GM21717 (cell line): ENCODE data around the gene MPPED1.
A peak's percentile ranks its signal among the peaks of the same experiment; 100 is the strongest.

Experiments
- ATAC-seq: cut with Tn5 transposase; IDR thresholded peaks from one replicate; pipeline ENCODE4 v1.9.1; 2021; ENCODE audit warnings: mild to moderate bottlenecking, moderate library complexity; ENCODE audit not compliant: unreplicated experiment

Gene MPPED1, protein sequence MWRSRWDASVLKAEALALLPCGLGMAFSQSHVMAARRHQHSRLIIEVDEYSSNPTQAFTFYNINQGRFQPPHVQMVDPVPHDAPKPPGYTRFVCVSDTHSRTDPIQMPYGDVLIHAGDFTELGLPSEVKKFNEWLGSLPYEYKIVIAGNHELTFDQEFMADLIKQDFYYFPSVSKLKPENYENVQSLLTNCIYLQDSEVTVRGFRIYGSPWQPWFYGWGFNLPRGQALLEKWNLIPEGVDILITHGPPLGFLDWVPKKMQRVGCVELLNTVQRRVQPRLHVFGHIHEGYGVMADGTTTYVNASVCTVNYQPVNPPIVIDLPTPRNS

DNA sequence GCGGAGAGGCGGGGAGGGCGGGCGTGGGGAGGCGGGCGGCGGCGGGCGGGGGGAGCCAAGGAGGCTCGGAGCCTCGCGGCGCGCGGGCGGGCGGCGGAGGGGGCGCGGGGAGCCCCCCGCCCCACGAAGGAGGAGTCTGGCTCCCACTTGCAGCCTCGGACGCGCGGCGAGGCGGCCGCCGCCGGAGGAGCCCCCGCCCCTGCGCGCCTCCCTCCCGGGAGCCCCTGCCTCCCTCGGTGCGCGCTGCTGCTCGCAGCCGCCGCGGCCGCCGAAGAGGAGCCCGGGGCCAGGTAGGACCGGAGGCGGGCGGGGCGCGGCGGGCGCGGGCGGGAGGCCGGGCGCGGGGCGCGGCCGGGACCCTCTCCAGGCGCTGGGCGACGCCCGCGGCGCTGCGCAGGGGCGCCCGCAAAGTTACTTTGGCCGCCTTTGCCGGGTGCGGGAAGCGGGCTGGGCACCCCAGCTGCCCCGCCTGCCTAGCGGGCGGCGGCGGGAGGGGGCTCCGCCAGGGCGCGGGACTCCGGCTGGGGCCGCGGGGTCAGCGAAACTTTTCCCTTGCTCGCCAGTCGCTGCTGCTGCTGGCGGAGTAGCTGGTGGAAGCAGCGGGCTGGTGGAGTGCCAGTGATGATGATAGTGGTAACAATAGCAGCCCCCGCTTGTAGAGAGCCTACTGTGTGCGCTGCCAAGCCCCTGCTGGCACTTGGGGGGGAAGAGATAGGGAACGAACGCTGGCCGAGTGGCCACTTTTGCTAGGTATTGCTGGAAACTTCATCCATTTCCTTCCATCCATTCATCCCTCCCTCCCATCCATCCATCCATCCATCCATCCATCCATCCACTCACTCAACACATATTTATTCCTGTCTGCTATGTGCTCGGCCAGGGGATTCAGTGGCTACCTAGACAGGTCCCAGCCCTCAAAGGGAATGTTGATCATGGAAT lies at the start of gene MPPED1:
Gene MPPED1 (plus strand): TSS at position 146 of the 939 bp plus-strand sequence. CDS start 12,972 bp downstream, outside the sequence.
- ATAC-seq = no peak

DNA sequence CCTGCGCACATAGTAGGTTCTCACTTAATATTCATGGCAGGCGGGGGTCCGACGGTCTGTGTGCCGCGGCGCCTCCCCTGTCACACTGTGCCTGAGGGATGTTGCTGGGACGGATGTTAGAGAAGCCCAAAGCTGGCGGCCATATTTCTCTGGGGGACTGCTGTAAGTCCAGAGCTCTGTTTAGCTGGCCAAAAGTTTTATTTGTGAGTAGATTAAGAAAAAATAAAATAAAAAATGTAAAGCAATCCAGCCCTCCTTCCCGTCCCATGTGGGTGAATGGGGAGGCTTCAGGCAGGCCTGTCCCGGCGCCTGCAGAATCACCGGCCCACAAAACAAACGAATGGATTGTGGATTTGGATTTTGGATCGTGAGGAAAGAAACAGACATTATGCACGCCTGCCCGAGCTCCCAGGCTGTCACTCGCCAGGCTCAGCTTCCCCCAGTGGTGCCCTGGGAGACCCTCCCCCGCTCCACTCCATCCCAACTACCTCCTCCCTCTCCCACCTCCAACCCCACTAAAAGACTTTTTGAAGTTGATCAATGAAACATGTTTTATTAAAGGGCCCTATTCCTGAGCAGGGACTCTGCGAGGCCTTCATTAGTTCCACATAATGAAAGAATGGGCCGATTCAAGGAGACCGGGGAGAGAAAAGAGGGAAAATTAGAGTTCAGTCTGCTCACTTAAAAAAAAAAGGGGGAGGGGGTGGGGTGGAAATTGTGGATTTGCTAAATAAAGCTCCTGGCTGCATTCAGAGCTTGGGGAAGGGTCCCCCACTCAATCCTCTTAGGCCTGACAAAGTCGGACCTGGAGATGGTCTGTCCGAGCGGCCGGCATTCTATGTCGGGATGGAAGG lies 48.3 kb upstream of the MPPED1 start:
- ATAC-seq = no peak

DNA sequence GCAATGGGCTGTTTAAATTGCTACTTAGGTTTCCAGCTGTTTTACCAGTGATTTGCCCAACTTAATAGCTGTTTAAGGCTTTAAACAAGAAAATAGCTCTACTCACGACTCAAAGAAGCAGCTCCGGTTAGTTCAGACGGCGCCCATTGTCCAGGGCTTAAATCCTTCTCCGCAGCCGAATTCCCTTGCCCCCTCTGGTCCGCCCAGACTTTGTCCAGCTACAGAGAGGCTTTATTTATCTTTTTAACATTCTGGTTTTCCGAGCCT lies 47.7 kb upstream of the MPPED1 start:
- no peak for ATAC-seq

DNA sequence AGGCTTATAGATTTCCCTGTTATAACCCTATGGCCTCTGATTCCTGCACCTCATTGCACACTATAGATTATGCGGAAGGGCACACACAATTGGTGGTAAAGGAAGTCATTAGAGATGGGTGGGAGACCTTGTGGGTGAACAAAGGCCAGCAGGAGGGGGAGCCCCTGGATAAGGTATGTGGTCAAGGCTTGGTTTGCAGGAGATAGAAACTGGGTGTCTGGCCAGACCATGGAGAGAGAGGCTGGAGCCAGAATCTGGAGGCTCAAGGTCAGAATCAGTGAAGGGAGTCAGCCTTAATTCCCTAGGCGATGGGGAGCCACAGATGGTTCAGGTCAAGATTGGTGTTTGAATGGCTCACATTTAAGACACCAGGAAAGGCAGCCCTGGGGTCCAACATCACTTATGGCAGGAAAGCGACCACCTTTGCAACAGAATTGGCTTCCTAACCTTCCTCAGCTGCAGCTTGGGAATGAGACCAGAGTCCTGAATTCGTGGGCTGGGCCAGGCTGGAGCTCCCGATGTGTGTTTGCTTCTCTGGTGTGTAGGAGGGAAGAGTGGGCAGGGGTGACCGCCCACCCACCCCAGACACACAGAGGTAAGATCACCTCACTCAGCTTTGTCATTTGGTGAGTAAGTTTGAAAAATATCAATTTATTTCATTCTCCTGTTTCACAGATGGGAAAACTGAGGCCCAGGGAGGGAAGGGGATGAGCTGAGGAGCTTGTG lies 45.9 kb upstream of the MPPED1 start:
- ATAC-seq = no peak

DNA sequence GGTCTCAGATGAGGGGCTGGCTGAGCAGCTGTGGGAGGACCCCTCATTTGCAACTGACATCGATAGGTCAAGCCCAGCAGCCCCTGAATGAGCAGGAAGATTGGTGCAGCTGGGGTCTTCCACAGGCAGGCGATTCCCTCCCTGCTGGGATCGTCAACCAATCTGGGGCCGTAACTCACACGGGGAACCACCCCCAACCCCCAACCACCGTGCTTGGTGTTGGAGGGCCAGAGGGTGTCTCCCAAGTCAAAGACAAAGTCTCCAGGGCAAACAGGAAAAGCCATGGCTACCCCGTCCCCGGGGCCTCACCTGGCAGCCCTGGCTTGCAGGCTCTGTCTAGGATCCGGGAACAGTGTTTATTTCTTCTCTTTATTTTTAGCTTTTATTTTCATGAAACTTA lies 41.8 kb upstream of the MPPED1 start:
- no peak for ATAC-seq

DNA sequence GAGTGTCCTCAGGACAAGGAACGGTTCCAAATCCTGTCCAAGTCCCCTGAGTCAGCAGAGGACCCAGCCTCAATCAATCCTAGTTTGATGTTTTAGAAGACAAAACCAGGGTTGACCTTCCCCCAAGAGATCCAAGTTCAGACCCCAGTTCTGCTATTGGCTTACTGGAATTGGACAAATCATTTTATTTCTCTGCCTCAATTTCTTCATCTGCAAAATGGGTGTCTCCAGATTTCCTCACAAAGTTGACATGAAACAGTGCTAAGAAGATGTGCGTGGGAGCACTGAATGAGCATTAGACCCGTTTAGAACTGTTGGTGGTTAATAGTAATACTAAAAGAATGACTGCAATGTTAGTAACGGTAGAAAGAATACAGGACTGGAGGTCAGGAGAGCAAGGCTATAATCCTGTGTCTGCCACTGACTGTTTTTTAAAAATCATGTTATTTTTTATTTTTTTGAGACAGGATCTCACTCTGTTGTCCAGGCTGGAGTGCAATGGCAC lies 35.8 kb upstream of the MPPED1 start:
- ATAC-seq = no peak

DNA sequence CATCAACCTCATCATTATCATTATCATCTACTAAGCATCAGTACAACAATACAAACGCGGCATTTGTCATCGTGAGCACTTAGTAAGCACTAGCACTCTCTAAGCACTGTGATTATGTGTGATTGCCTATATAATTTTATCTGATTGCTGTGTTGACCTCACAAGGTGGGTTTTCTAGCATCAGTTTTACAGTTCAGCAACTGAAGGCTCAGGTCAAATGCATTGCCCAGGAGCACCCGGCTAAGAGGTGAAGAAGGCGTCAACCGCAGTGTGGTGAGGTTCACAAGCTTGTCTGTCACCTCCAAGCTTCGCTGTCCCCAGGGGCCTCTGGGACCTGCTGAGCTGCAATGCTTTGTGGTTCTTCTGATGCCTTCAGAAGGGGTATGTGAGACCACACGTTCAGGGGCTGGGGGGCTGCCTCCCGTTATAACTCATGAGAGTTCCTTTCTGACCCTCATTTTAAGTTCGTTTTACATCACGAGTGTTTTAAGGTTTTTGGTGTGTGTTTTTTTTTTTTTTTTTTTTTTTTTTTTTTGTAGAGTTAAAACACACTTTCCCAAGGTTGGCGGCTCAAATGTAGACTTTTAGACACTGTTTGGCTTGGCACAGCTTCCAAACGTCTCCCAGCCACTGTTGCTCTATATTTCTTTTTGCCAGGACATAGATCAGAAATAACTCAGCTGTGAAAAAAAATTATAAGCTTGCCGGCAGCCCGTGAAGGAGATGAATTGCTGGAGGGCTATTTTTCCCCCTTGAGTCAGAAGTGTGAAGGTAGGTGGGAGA lies 34.9 kb upstream of the MPPED1 start:
- ATAC-seq = no peak

DNA sequence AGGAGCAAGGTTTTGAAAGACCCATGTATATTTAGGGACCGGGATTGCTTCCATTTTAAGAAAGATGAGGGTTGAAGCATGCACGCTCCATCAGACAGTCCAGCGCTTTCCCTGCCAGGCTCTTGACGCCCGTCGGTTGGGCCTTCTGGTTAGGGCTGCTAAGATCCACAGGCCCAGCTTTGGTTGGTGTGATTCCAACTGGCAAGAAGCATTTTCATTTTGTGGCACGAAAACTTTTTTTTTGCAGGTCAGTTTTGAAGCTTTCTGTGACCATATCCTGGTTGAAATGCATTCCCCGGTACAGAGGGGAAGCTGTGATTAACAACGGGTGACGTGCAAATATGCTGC lies 34.3 kb upstream of the MPPED1 start:
- no peak for ATAC-seq

DNA sequence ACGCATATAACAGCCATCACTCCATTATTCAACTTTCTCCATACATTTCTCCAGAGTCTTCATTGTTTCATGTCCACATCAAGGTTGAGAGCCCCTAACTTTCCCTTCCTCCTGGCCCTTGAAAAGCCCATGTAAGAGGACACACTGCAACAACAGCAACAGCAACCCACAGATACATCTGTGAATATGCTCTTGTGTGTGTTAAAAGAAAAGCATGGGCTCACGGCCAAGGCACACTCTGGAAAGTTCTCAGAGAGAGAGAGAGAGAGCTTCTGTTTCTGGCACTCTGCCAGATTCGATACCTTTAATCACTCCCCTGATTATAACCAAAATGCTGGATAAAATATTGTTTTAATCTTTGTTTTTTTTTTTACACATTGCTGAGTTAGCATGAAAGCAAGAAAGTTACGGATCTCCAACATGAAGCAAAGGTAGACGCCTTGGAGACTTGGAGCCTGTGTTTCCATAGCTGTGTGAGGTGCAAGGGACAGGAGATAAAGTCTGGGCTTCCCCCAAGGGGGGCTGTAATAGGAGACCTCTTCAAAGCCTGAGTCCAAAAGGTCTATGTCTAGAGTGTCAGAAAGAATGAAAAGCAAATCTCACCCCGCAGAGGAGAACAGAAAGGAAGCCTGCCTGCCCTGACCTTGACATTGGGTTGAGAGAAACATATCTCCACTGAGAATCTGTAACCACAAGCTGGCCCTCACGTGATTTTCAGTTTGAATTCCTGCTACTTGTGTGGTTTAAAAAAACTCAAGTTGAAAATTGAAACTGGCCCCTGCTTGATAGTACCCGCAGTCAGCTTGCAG lies 33.7 kb upstream of the MPPED1 start:
- ATAC-seq = peak; percentile 63

DNA sequence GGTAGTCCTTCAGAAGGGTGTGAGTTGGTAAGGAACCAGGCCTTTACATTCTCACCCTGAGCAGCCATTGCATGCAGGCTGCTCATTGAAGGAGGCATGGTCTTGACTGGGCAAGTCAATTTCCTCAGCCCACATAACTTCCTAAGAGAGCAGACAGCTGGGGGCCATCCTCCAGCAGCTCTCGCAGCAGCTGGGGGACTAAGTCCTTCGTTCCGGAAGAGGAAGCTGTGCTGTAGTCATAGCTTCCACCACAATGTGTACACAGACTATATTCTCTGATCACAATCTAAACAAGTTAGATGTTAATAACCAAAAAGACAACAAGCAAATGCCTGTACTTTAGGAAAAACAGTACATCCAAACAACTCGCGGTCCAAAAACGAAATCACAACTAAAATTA lies 30.1 kb upstream of the MPPED1 start:
- no peak for ATAC-seq

DNA sequence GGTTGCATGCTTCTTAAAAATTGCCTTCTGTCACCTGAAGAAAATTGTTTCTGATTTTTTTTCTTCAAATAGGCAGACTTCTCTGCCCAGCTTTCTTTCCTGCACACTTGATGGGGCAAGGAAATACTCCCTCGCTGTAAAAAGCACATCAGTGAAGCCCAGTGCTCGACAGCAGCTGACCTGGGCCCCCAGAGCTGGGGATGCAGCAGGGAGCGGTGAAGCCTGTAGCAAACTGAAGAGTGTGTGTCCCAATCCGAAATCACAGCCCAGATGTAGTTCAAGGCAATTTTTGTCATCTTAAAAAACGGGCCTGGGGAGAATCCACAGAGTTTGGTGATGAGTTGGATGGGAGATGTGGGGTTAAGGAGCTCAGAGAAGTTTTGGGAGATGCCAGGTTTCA lies 27.0 kb upstream of the MPPED1 start:
- no peak for ATAC-seq

DNA sequence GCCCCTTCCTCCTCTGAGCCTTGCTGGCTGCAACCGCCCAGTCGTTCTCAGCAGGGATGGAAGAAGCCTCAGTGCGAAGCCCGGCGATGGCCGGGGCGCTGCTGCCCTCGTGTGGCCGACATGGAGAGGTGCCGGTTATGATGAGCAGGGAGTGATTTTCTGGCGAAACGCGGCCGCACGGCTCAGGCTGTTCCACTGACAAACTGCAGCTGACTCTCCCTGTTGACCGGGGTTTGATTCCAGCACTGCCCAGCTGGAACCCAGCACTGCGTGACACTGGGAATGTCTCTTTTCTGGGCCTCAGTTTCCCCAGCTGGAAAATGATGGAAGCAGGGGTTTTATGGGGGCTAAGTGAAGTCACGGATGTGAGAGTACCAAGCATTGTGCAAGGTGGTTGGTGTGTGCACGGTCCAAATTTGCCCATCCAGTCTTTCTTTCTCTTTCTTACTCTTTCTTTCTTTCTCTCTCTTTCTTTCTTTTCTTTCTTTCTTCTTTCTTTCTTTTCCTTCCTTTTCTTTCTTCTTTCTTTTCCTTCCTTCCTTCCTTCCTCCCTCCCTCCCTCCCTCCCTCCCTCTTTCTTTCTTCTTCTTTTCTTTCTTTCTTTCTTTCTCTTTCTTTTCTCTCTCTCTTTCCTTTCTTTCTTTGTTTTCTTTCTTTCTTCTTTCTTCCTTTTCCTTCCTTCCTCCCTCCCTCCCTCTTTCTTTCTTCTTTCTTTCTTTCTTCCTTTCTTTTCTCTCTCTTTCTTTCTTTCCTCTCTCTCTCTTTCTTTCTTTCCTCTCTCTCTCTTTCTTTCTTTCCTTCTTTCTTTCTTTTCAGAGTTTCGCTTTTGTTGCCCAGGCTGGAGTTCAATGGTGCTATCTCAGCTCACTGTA lies 25.8 kb upstream of the MPPED1 start:
- no peak for ATAC-seq

DNA sequence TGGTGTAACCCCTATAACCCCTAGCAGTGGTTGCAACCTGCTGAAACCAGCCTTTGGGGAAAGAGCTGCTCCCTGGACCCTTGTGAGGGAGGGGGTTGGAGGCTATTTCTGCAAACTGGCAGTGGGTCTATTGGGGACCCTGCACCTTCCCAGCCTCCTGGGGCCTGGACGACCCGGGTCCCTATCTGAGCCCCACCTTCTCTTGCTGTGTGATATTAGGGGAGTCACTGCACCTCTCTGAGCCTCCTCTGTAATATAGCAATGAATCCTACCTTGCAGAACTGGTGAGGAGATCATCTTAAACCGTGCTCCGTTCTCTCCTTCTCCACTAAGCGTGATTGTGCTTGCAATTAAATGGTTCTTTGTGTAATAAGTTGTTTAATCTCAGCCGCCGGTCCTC lies 24.0 kb upstream of the MPPED1 start:
- ATAC-seq = no peak

DNA sequence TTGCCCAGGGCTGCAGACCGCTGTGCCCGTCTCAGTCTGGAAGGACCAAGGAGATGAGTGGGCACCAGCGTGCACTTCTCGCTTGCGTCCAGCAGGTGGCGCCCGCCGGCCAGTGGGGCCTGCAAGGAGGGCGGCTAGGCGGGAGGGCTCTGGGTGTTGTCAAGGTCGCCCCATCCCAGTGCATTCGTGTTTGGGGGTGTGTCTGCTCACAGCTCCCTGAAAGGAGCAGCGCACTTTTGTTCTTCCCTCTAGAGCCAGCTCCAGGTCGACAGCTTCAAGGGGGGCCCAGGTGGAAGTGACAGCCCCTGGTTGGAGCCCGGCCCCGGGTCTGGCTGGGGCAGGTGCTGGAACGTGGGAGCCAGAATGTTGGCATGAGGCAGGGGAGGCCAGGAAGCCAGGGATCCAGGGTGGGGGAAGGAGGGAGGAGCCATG lies 23.4 kb upstream of the MPPED1 start:
- ATAC-seq = no peak

DNA sequence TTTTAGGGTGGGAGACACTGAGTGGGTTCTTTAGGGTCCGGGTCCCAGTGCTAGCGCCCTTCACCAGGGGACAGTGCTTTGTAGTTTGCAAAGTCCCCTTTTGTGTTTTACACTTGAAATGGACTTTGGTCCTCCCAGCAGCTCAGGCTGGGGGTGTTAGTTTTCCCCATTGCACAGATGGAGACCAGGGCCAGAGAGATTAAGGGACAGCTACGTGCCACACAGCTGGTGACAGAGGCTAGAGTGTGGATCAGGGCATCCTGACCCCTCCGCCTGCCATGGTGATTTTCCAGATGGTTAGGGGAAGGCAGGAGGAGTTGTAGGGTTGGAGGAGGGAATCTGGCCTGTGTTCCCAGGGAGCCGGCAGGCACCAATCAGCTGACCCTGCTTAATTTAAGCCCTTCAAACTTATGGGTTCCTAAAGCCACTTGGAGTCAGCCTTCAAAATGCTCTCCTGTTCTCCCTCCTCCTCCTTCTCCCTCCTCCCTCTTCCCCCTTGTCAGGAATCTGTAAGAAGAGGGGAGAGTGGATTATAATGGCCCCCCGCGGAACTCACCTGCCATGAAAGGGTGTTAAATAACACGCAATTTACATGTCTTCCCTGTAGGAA lies 22.5 kb upstream of the MPPED1 start:
- no peak for ATAC-seq

DNA sequence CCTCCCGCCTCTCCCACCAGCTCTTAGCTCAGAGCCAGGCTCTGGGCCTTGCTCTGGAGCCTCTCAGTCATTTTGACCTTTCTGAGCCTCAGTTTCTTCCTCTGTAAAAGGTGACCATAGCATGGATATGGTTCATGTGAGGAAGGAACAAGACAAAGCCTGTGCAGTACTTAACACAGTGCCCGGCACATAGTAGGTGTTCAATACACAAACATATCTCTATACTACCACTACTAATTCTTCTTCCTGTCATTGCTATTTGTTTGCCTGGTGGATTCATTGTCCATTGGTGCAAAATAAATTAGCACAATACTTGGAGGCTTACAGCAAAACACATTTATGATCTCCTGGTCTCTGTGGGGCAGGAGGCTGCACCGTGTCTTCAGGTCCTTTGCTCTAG lies 21.6 kb upstream of the MPPED1 start:
- ATAC-seq = no peak

DNA sequence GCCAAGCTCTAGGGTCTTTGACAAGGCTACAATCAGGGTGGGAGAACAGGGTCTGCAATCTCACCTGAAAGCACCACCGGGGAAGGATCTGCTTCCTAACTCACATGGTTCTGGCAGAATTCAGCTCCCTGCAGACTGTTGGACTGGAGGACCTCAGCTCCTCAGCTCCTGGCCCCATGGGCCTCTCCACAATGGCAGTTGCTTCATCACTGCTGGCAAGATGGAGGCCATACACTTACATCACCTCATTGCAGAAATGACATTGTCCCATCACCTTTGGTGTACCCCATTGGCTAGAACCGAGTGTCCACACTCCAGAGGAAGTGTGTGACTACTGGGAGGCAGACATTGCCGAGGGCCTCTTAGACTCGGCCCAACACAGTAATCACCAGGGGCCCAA lies 20.9 kb upstream of the MPPED1 start:
- ATAC-seq = no peak

DNA sequence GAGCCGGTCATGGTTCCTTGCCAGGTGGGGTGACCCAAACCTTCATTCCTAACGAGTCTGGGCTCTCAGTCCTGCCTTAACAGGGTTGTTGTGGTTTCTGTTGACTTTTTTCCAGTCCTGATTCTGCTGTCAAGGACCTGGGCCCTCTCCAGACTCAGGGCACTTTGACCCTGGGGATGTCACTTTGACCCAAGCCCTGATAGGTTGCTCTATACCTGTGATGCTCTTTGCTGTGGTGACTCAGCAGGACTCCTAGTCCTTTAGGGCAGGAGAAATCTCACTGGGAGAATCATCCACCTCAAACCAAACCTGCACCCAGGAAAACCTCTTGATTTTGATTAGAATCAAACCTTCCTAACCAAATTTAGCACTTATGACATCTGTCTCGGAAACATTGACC lies 20.5 kb upstream of the MPPED1 start:
- ATAC-seq = no peak
